ENCODE results near the gene CCDC170. TPM values are rescaled to one million over a fixed set of nuclear protein-coding genes. Genes with fewer than 3 reads are reported as not detected.

CCDC170 gene
- total and polyA plus RNA-seq, 9 of the 15 experiments (the other 6 are each of a cell fraction or from before 2014, with no cell fraction given) = 0.01 to 0.18 (median 0.05) TPM; not detected in 6

GRCh38 chr6:151475653-151476523 lies 17.9 kb upstream of the CCDC170 start (continued):
- TF ChIP-seq RREB1 (CRISPR knock-in tag; IDR thresholded peaks at IDR 0.05) (no peak), ZNF23 (CRISPR knock-in tag; IDR thresholded peaks at IDR 0.05) (no peak), RAD51 (IDR thresholded peaks at IDR 0.05; ENCODE audit: borderline replicate concordance, low read depth) (no peak), NBN (IDR thresholded peaks at IDR 0.05; ENCODE audit: low read depth) (0 out of 2 replicates have a peak, but pooled peaks have one; percentile 46), PHTF2 (CRISPR knock-in tag; IDR thresholded peaks at IDR 0.05) (no peak), ZNF407 (IDR thresholded peaks at IDR 0.05; ENCODE audit: low read depth) (no peak), ZBTB34 (CRISPR knock-in tag; IDR thresholded peaks at IDR 0.05) (no peak), MNT (conservative IDR thresholded peaks at IDR 0.05) (peak; percentile 26 to 36; a peak in 1 of 4 replicates), SAFB (IDR thresholded peaks at IDR 0.05; ENCODE audit: borderline replicate concordance, low read depth, low read length) (no peak)
